ENCODE measurements around the gene NOC2L.

Gene NOC2L

GRCh38 chr1:912740-913301 lies 46.2 kb downstream of the NOC2L start:
- DNase-seq (ENCODE audit: low read depth, low spot score) = peak; percentile 77
- H3K4me3 ChIP-seq (ENCODE audit: low read length) = no peak overlapping the region

DNA sequence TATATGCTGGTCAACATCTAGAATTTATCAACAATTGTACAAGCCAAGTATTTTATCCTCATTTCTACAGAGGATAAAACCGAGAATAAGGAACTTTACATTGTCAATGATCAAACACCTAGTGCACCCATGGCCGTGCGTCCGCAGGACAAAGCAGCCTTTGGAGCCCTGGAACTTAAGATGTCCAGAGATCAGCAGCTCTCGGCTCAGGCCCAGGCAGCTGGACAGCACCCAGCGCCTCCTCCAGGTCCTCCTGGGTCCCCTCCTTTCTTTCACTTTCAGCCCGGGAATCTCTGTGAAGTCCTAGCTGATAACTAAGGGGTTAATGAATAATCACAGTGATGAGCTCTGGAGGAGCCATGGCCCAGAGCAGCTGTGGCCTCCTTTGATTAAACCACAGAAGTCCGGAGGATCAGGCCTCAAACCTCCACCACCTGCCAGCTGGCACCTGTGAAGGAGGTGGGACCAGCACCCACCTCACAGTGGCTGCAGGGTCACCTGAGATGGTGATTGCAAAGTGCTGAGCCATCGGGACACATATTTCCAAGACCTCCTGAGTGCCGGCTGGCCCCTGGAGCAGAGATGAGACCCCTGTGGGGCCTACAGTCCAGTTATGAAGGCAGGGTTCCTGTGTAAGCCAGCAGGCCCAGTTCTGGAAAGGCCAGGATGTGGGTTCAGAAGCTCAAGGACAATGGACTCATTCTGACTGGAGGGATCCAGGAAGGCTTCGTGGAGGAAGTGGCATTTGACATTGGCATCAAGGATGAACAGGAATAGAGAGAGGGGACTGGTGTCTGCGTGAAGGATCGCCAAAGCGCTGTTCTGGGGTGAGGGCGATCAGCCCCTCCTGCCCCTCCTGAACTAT lies 46.9 kb downstream of the NOC2L start:
- no peak overlapping the region for H3K4me3 ChIP-seq (ENCODE audit: low read length)

DNA sequence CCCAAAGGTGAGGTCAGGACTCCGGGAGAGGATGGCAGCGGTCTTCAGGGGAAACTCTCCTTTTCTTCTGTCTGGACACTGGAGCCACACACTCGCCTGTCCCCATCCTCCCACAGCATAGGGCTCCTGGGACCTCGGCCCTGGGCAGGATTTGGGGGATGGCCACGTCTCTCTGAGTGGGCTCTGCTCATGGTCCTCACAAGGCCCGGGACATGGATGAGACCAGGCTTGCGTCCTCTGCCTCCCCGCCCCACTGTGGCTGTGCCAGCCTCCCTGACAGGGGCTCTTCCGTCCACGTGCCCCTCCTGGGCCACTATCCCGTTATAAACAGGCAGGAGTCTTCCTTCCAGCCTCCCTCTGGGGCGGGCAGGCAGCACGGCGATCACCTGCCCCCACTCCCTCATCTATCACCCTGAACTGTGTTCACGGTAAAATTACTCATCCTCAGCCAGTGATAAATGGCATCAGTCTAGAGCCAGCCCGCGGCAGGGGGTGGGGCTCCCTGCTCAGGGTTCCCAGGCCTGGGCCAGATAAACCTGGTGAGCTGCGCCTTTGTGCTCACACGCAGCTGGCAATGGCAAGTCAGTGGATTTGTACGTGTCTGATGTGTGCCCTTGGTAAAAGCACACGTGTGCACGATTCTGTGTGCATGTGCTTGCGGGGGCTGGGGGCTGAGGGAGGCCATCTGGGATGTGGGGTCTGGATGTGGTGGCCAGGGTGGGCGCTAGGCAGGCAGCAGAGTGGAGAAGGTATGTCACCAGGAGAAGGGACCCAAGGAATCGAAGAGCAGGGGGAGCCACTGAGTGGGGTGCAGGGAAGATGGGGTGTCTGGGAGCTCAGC lies 48.0 kb downstream of the NOC2L start:
- no peak overlapping the region for H3K4me3 ChIP-seq (ENCODE audit: low read length)
- no peak for DNase-seq (ENCODE audit: low read depth, low spot score)

More for the DNA sequence above, 46.9 kb downstream of the NOC2L start:
- no peak for DNase-seq (ENCODE audit: low read depth, low spot score)

- no peak for DNase-seq (ENCODE audit: low read depth, low spot score)
- H3K4me3 ChIP-seq (ENCODE audit: low read length) = no peak overlapping the region
Measured at GRCh38 chr1:910311-910880, 48.7 kb downstream of the NOC2L start.

DNA sequence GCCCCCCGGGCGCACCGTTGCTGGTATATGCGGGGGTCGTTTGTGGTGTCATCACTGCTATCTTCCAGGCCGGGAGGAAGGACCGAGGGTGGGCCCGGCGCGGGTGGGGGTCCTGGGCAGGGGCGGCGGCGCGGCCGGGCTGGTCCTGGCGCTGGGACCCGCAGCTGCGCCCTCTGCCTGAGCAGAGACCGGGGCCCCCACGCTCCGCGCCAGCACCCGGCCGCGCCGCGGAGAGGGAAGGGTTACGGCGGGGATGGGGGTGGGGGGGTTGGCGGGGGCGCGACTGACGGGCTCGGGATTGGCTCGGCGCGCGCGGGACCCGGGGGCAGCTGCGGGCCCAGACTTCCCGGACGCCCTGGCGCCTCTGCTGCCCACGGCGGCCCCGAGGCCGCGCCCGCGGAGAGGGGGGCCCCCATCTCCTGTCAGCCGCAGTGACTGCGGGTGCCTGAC lies 49.2 kb downstream of the NOC2L start:
- DNase-seq (ENCODE audit: low read depth, low spot score) = no peak
- no peak overlapping the region for H3K4me3 ChIP-seq (ENCODE audit: low read length)

GRCh38 chr1:908661-909060 lies 50.4 kb downstream of the NOC2L start:
- no peak overlapping the region for H3K4me3 ChIP-seq (ENCODE audit: low read length)
- no peak for DNase-seq (ENCODE audit: low read depth, low spot score)

DNA sequence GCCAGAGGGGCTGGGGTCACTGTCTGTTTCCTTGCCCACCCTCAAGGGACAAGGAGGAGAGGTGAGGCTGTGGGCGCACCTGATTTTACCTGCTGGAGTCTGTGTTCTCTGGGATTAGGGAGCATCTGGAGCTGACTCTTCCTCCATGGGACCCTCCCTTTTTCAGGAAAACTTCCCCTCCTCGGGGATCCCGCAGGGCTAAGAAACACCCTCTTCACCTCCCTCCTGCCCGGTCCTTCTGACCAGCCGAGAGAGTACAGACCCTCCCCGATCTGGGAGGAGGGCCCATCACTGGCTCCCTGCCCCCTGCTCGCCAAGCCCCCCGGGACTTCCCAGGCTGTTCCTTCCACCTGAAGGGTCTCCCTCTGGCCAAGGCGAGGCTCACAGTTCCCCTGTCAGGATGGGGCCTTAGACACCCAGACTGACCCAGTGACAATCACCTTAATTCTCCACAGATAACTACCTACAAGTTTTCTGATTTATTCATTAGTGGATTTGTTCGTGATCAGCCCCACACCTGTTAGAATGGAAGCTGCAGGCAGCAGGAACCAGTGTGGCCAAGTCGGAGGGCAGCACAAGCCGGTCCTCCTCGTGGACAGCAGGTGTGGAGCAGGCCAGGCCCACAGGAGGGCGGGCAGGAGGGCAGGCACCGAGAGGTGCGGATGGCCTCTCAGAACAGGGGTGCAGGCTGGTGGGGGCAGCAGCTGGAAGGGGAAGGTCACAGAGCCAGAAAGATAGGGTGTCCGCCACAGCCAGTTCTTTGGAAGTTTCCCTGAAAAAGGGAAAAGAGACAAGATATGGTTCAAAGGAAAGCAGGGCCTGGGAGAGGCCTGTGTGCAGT lies 51.2 kb downstream of the NOC2L start:
- H3K4me3 ChIP-seq (ENCODE audit: low read length) = no peak overlapping the region
- no peak for DNase-seq (ENCODE audit: low read depth, low spot score)

DNA sequence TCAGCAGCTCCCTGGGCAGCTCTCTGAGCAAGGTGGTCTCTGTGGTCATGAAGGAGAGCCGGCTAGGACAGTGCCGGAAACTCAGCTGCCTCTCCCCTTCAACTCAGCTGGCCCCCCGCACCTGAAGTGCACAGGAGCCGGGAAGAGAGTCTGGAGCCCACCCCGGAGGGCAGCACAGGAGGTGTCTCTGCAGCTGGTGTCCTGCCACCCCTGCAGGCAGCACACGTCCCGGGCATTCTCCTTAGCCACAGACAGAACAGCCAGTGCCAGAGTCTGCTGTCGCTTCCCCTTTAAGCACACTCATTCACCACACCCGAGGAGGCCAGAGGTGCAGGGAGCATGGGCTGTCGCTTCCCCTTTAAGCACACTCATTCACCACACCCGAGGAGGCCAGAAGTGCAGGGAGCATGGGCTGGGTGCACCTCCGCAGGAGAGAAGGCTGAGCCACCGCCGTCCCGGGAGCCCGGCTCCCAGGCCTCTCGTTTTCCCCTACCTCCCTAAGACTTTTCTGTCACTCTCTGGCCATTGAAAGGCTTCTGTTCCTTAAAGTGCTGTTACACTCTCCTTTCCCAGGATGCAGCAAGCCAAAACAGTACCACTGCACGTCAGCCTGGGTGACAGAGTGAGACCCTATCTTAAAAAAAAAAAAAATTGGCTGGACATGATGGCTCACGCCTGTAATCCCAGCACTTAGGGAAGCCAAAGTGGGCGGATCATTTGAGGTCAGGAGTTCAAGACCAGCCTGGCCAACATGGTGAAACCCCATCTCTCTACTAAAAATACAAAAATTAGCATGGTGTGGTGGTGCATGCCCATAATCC lies 52.2 kb downstream of the NOC2L start:
- H3K4me3 ChIP-seq (ENCODE audit: low read length) = no peak overlapping the region
- DNase-seq (ENCODE audit: low read depth, low spot score) = no peak

DNA sequence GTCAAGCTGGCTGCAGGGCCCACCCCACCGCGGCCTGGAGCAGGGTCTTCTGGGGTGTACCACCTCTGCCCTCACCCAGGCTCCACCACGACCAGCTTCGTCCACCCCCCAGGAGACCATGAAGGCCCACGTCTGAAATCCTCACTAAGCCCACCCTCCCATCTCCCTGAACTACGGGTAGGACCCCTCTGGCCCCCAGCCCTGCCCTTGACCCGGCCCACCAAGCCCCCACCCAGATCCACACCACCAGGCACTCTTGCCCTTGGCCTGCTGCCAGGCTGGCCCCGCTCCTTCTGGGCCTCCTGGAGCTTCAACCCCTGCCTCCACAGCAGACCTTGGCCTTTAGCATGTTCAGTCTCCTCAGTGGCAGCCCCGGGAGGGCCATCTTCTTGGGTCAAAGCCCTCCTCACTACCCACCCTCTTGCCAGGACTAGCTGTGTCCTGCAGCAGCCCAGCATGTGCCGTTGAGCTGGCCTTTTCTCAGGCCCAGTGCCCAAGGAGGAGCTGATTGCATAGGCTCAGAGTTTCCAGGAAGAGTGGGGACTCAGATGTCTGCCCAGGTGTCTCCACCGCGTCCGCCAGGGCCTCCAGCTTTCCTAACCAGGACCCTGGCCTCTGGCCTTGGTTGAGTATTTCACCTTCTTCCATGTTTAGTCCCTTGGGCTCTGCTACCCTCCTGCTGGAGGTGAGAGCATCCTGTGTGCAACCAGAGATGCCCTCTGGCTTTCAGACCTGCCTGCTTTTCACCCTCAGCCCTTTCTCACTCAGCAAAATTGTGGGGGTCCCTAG lies 53.1 kb downstream of the NOC2L start:
- no peak overlapping the region for H3K4me3 ChIP-seq (ENCODE audit: low read length)
- no peak for DNase-seq (ENCODE audit: low read depth, low spot score)

GRCh38 chr1:905071-905749 lies 53.8 kb downstream of the NOC2L start:
- peak overlapping the region; percentile 56 for H3K4me3 ChIP-seq (ENCODE audit: low read length)
- no peak for DNase-seq (ENCODE audit: low read depth, low spot score)

- H3K4me3 ChIP-seq (ENCODE audit: low read length) = peak overlapping the region; percentile 56
- peak; percentile 53 for DNase-seq (ENCODE audit: low read depth, low spot score)
Measured at GRCh38 chr1:904310-904950, 54.6 kb downstream of the NOC2L start.

GRCh38 chr1:903721-904271 lies 55.3 kb downstream of the NOC2L start:
- DNase-seq (ENCODE audit: low read depth, low spot score) = no peak
- peak overlapping the region; percentile 40 for H3K4me3 ChIP-seq (ENCODE audit: low read length)

GRCh38 chr1:903305-903704 lies 55.8 kb downstream of the NOC2L start:
- no peak overlapping the region for H3K4me3 ChIP-seq (ENCODE audit: low read length)
- no peak for DNase-seq (ENCODE audit: low read depth, low spot score)

GRCh38 chr1:902802-903201 lies 56.3 kb downstream of the NOC2L start:
- no peak overlapping the region for H3K4me3 ChIP-seq (ENCODE audit: low read length)
- DNase-seq (ENCODE audit: low read depth, low spot score) = no peak

DNA sequence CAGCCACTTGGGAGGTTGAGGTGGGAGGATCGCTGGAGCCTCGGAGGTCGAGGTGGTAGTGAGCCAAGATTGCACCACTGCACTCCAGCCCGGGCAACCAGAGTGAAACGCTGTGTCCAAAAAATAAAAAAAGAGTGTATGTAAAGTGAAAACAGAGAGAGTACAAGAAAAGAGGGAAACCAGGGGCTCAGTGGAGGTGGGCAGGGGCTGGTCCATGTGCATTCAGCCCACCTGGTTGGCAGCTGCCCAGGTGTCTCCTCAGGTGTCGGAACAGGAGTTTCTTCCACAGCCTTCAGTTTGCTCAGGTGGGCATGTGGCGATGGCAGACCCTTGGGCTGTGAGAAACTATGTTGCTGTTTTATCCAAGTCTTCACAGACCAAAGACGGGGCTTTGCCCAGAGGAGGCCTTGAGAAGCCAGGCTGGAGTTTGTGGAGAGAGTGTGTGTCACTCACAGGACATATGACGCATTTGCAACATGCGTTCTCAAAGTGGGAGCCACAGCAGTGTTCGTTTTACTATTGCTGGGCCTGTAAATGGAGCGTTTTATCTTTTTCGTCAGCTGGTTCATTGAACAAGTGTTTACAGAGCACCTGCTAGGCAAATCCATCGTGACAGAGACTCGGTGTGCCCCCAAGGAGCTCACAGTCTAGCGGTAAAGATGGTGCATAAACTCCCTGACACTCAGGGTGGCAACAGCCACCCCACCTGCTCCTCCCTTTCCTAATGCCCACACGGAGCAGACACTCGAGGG lies 57.8 kb downstream of the NOC2L start:
- DNase-seq (ENCODE audit: low read depth, low spot score) = no peak
- no peak overlapping the region for H3K4me3 ChIP-seq (ENCODE audit: low read length)
